DND-41 (cell line): ENCODE data around the gene TMEM178B.

Experiments used
- ATAC-seq: fragments of 200-7000 bp; cut with Tn5 transposase; 3 replicates; pipeline ENCODE4 v1.9.1; 2021; ENCODE audit warnings: low read depth; ENCODE audit not compliant: insufficient read depth
- DNase-seq: peaks from one replicate; pipeline ENCODE4 v3.0.0-alpha.2; 2020
- H2AFZ ChIP-seq: 2 replicates; pipeline ENCODE4 v1.6.0; 2012; ENCODE audit warnings: low read depth, low read length
- H3K27ac ChIP-seq: 2 replicates; pipeline ENCODE4 v1.5.1; 2012; ENCODE audit warnings: low read length, inconsistent platforms
- H3K27me3 ChIP-seq: fragments of 200-600 bp; sonication (generic); 2 replicates; pipeline ENCODE4 v1.6.0; 2012; ENCODE audit warnings: low read length, mild to moderate bottlenecking, inconsistent platforms; ENCODE audit not compliant: insufficient read depth, poor library complexity
- H3K36me3 ChIP-seq: 2 replicates; pipeline ENCODE4 v1.5.1; 2012; ENCODE audit warnings: low read length, inconsistent platforms; ENCODE audit not compliant: insufficient read depth
- H3K4me1 ChIP-seq: 2 replicates; pipeline ENCODE4 v1.5.1; 2012; ENCODE audit warnings: mild to moderate bottlenecking, low read length; ENCODE audit not compliant: insufficient read depth
- H3K4me2 ChIP-seq: 2 replicates; pipeline ENCODE4 v1.6.0; 2012; ENCODE audit warnings: mild to moderate bottlenecking, moderate library complexity, low read length, inconsistent platforms; ENCODE audit not compliant: insufficient read depth
- H3K4me3 ChIP-seq, 2 experiments: fragments of 200-600 bp in 1 of 2; shearing (Covaris generic) in 1 of 2; 2 replicates each; pipeline ENCODE4 v1.5.1; 2012 to 2016; ENCODE audit warnings: inconsistent platforms in 2 of 2, low read length in 2 of 2, mild to moderate bottlenecking in 2 of 2, low read depth in 1 of 2, moderate library complexity in 1 of 2
- H3K79me2 ChIP-seq: 2 replicates; pipeline ENCODE4 v1.6.0; 2012; ENCODE audit warnings: low read length, inconsistent platforms; ENCODE audit not compliant: insufficient read depth
- H3K9ac ChIP-seq: 2 replicates; pipeline ENCODE4 v1.6.0; 2012; ENCODE audit warnings: low read depth, mild to moderate bottlenecking, inconsistent platforms, low read length, moderate library complexity
- H3K9me3 ChIP-seq: 2 replicates; pipeline ENCODE4 v1.5.1; 2012; ENCODE audit warnings: low read length, moderate library complexity, mild to moderate bottlenecking, inconsistent platforms; ENCODE audit not compliant: insufficient read depth, severe bottlenecking
- H4K20me1 ChIP-seq: 2 replicates; pipeline ENCODE4 v1.6.0; 2012; ENCODE audit warnings: low read length; ENCODE audit not compliant: insufficient read depth
- EZH2 ChIP-seq: IDR thresholded peaks from 3 replicates; pipeline ENCODE4 v1.6.1; 2012; ENCODE audit warnings: borderline replicate concordance, low read depth, mild to moderate bottlenecking, moderate library complexity, low read length, inconsistent platforms; ENCODE audit not compliant: severe bottlenecking
- TF ChIP-seq, protein P1 (sequence below): IDR thresholded peaks from 2 replicates; pipeline ENCODE4 v1.5.1; 2012; ENCODE audit warnings: borderline replicate concordance, low read length, moderate library complexity, mild to moderate bottlenecking; ENCODE audit not compliant: poor library complexity, severe bottlenecking; ENCODE audit errors: extremely low read depth

Gene TMEM178B

GRCh38 chr7:141071855-141072547 is 1.9 kb upstream of the TMEM178B start:
- Histone ChIP-seq H3K4me2 (no peak overlapping the region), H3K27ac (no peak overlapping the region), H3K9ac (no peak overlapping the region), H3K36me3 (no peaks in the 10 kb centered on the region), H4K20me1 (no peaks in the 10 kb centered on the region), H2AFZ (no peak overlapping the region), H3K9me3 (no peaks in the 10 kb centered on the region), H3K4me1 (no peaks in the 10 kb centered on the region), H3K79me2 (no peaks in the 10 kb centered on the region), H3K4me3 (no peak overlapping the region), H3K27me3 (no peaks in the 10 kb centered on the region)
- TF ChIP-seq, protein P1, sequence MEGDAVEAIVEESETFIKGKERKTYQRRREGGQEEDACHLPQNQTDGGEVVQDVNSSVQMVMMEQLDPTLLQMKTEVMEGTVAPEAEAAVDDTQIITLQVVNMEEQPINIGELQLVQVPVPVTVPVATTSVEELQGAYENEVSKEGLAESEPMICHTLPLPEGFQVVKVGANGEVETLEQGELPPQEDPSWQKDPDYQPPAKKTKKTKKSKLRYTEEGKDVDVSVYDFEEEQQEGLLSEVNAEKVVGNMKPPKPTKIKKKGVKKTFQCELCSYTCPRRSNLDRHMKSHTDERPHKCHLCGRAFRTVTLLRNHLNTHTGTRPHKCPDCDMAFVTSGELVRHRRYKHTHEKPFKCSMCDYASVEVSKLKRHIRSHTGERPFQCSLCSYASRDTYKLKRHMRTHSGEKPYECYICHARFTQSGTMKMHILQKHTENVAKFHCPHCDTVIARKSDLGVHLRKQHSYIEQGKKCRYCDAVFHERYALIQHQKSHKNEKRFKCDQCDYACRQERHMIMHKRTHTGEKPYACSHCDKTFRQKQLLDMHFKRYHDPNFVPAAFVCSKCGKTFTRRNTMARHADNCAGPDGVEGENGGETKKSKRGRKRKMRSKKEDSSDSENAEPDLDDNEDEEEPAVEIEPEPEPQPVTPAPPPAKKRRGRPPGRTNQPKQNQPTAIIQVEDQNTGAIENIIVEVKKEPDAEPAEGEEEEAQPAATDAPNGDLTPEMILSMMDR = no peak
- no peak for DNase-seq
- ATAC-seq = no peak

GRCh38 chr7:141072548-141073172 is 1.2 kb upstream of the TMEM178B start:
- Histone ChIP-seq H3K36me3 (no peaks in the 10 kb centered on the region), H3K4me3 (no peak overlapping the region), H3K27ac (no peak overlapping the region), H2AFZ (no peak overlapping the region), H3K4me1 (no peaks in the 10 kb centered on the region), H3K4me2 (no peak overlapping the region), H3K79me2 (no peaks in the 10 kb centered on the region), H4K20me1 (no peaks in the 10 kb centered on the region), H3K27me3 (no peaks in the 10 kb centered on the region), H3K9me3 (no peaks in the 10 kb centered on the region), H3K9ac (no peak overlapping the region)
- no peak for DNase-seq
- no peak for ATAC-seq
- TF ChIP-seq, protein P1 = no peak
- no peak for TF ChIP-seq EZH2

GRCh38 chr7:141073173-141073640 is 657 bp upstream of the TMEM178B start:
- no peaks in the 10 kb centered on the region for H3K79me2 ChIP-seq
- TF ChIP-seq EZH2 = no peak
- TF ChIP-seq, protein P1 = no peak
- H3K4me3 ChIP-seq = no peak overlapping the region
- H3K4me1 ChIP-seq = no peaks in the 10 kb centered on the region
- H3K36me3 ChIP-seq = no peaks in the 10 kb centered on the region
- H3K27me3 ChIP-seq = no peaks in the 10 kb centered on the region
- no peak overlapping the region for H3K27ac ChIP-seq
- no peak for DNase-seq
- no peak overlapping the region for H3K4me2 ChIP-seq
- H2AFZ ChIP-seq = no peak overlapping the region
- no peak for ATAC-seq
- H4K20me1 ChIP-seq = no peaks in the 10 kb centered on the region
- H3K9ac ChIP-seq = no peak overlapping the region
- H3K9me3 ChIP-seq = no peaks in the 10 kb centered on the region
